GM20431 (cell line): Measurements from ENCODE around the gene CLDN9.

Experiments used
- in situ Hi-C: fragments of 300-500 bp; cut with MseI, MboI; formaldehyde crosslinking; loops from one replicate; pipeline ENCODE4 v1.15.0; 2020; ENCODE audit warnings: low sequenced_read_pairs; ENCODE audit not compliant: unreplicated experiment

CLDN9 gene

GRCh38 chr16:3027983-3028715 lies 15.4 kb downstream of the CLDN9 start:
- in situ Hi-C loops = no loop called here

GRCh38 chr16:3028716-3029319 lies 16.1 kb downstream of the CLDN9 start:
- in situ Hi-C loops = no loop called here

- in situ Hi-C loops = no loop called here
Measured at GRCh38 chr16:3029491-3030221, 16.9 kb downstream of the CLDN9 start.

DNA sequence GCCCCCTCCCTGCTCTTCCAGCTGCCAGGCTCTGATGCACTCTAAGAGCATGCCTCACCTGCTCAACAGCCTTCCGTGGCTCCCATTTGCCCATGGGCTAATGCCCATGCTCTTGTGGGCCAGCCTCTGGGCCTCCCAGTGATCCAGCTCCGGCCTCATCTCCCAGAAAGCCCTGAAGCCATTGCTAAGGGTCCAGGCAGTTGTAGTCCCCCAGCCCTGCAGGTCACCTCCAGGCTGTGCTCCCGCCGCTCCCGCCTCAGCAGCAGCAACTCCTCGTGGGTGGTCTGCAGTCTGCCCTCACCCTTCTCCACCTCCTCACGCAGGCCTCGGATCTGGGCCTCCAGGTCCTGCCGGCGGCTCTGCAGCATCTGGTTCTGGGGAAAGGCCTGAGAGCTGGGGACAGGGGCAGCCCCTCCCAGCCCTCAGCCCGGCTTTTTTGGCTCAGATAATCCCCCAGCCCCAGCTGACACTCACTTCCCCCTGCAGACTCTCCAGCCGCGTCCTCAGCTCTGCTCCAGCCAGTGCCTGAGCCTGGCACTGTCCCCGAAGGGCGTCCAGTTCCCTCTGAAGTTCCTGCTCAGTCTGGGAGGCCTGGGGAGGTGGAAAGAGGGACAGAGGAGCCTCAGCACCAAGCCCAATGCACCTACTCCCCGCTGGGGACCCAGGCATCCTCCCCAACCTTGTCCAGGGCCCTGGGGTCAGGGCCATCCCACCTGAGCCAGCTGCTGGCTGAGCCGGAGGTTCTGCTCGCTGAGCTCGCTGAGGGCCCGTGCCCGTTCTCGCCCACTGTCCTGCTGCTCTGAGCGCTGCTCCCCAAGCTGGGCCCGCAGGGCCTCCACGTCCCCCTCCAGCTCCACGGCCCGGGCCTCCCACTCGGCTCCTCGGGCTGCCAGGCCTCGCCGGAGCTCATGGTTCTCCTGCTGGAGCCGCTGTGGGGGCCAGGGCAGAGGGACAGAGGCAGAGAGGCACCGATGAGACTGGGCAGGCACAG lies 17.8 kb downstream of the CLDN9 start:
- in situ Hi-C loops = no loop called here

DNA sequence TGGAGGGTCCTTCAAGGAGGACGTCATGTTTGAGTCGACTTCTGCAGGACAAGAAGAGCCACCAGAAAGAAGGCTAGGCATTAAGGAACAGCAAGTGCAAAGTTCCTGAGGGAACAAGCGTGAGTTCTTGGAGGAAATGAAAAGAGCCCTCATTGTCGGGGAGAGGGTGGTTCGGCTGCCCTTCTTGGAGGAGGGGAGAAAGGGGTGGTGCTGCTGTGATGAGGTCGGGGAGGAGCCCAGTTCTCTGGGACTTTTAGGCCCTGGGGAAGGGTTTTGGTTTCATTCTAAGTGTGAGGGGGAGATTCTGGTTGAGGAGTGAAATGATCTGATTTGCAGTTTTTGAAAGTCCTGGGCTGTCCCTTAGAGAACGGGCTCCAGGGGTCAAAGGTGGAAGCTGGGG lies 19.9 kb downstream of the CLDN9 start:
- in situ Hi-C loops = no loop called here

DNA sequence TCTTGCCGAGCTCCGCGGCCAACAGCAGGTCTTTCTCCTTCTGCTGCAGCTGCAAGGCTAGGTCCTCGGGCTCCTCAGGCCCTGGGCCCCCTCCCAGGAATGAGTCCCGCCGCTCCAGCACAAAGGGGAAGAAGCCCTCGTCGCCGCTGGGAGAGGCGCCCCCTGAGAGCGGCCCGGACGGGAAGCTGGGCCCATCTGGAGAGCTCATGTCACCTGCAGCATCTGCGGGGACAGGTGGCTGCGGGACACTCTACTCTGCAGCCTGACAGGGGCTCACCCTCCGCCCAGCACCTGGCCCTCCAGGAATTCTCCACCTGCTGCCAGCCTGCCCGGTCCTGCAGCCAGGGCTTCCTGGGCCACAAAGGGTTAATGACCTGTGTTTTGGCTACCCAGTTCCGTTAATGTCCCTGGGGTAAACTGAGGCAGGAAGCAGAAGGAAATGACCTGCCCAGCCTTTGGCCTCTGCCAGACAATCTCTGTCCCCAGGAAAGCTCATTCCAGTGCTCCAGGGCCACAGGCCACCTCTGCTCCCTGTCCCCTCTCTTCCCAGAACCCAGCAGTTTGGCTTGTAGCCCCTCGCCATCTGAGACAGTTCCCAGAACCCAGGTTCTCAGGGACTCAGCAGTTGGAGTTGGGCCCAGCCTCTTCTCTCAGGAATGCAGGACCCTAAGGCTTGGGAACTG lies 22.7 kb downstream of the CLDN9 start:
- in situ Hi-C loops = no loop called here

DNA sequence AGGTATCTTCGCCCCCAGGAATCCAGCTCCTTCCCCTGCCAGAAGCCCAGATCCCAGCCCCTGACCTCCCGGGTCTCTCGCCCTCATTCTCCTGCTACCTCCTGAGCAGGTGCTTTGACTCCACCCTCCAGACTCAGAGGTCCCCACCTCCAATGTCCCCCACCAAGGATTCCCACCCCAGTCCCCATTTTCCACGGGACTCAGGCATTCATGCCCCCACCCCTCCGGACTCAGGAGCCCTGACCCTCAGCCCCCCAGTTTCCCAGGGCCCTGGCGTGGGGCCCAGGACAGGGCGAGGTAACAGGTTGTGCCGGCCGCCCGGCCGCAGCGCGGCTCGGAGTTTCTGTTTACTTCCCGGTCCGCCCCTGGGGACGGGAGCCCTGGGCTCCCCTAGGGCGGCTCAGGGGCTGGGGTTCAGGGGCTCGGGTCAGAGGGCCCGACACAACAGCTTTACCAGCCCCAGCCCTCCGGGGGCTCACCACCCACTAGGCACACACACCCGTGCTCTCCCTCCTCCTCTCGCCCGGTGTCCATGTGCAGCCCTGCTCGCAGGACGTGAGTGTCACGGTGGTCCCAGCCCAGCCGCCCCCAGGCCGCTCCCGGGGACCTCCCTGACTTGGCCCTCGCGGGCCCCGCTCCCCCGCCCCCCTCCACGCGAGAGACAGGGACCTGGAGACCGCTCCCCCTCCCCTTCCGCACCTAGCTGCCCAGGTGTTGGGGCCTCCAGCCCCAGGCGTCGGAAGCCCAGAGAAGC lies 23.4 kb downstream of the CLDN9 start:
- in situ Hi-C loops = no loop called here

GRCh38 chr16:3036726-3037315 lies 24.1 kb downstream of the CLDN9 start, which contains the start of gene BICDL2:
Gene BICDL2 (minus strand): TSS chr16:3036944. CDS start chr16:3035496, 1,448 bp downstream.
- in situ Hi-C loops = no loop called here

GRCh38 chr16:3038256-3038655 lies 25.5 kb downstream of the CLDN9 start:
- in situ Hi-C loops = no loop called here

DNA sequence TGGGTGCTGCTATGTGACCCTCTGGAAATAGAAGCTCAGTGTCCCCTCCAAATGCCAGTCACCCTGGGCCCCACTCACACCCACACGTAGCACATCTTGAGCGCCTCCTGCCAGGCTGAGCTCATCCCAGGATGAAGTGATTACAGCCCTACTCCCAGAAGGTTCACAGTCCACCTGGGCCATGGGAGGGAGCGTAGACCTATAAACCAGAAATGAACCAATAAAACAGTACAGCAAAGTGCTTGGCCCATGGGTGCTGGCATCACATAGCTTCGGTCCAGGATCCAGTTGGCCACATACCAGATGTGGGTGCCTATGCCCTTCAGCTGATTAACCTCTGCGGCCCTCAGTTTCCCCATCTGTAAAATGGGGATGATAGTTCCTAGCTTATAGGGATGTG lies 26.2 kb downstream of the CLDN9 start:
- in situ Hi-C loops = no loop called here

DNA sequence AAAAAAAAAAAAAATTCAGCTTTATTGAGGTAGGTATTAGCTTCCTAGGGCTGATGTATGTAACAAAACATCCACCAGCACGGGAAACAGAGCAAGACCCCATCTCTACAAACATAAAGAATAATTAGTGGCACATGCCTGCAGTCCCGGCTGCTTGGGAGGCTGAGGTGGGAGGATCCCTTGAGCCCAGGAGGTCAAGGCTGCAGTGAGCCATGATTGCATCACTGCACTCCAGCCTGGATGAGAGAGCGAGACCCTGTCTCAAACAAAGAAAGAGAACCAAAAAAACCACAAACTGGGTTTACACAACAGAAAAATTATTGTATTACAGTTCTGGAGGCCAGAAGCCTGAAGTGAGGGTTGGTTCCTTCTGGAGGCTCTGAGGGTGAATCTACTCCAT lies 29.7 kb downstream of the CLDN9 start:
- in situ Hi-C loops = no loop called here

DNA sequence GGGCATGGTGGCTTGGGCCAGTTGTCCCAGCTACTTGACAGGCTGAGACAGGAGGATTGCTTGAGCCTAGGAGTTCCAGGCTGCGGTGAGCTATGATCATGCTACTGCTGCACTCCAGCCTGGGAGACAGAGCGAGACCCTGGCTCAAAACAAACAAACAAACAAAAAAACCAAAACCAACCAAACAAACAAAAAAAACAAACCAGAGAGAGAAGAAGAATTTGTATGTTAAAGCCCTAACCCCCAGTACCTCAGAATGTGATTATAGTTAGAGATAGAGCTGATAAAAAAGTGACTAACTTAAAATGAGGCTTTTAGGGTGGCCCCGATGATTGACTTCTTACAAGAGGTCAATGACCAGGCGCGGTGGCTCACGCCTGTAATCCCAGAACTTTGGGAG lies 32.0 kb downstream of the CLDN9 start:
- in situ Hi-C loops = no loop called here

DNA sequence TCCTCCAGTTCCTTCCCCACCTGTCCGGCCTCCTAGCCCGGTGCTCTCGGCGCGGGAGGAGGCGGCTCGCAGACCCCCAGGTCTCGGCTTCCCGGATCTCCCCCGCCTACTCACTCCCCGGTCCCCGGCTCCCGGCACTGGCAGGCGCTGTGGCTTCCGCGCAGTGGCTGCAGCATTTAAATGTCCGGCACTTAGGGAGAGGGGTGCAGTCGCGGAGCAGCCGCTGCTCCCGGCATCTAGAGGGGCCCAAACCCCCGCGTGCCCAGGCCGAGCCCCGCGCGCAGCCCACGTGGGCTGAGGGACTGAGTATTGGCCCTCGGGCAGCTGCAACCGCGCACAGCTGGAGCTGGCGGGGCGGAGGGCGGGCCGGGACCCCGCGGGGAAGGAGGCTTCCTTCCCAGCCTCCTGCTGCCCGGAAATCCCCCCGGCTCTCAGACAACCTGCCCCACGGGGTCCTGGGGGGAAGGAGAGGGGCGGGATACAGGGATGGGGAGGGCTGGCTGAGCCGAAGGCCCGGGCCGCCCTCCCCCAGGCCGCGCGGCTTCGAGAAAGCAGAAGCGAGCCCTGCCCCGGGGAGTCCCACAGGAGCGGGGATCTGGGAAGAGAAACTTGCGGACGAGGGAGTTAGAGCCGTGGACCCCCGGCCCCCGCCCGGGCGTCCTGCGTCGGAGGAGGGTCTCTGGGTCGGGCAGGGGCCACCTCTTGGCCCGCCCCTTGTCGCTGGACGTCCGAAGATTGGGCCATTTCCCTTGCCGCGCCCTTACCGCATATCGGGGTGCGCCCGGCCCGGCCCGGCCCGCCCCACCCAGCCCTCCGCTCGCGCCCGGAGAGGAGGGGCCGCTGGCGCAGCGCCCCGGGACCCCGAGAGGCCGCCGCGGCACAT lies 33.3 kb downstream of the CLDN9 start, which contains the start of gene MMP25:
TSS of gene MMP25 (plus strand) at position 804 of the 883 bp plus-strand sequence. CDS start 357 bp downstream, outside the sequence.
- in situ Hi-C loops = no loop called here

DNA sequence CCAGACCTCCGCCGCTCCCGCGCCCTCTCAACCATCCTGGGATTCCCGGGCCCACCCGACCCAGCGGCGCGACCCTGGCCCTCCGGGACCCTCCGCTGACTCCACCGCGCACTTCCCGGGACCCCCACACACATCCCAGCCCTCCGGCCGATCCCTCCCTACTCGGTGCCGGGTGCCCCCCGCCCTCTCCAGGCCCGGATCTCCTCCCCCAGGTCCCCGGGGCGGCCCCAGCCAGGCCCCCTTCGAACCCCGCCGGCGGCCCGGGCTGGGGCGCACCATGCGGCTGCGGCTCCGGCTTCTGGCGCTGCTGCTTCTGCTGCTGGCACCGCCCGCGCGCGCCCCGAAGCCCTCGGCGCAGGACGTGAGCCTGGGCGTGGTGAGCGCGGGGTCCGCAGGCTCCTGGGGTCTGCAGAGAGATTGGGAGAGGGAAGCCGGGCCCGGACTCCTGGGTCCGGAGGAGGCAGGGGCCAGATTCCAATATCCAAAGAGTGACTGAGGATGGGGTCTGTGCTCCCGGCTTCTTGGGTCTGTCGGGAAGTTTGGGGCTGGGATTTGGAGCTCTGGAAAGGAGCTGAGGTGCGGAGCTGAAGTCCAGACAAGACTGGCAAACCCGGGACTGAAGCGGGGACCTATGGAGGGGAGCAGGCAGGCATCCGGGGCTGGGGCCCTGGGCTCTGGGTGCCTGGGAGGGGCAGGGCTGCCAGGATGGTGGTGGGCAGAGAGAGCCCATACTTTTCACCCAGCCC lies 34.1 kb downstream of the CLDN9 start:
- in situ Hi-C loops = no loop called here

GRCh38 chr16:3047387-3047720 lies 34.6 kb downstream of the CLDN9 start:
- in situ Hi-C loops = no loop called here

- in situ Hi-C loops = no loop called here
Measured at GRCh38 chr16:3049921-3050481, 37.3 kb downstream of the CLDN9 start.
